ENCODE measurements around the gene CCDC78. TPM values are rescaled to one million over a fixed set of nuclear protein-coding genes. Genes with fewer than 3 reads are reported as not detected.

Gene CCDC78
- total RNA-seq, 1 experiment from 2014 or later = 22.9 TPM

DNA sequence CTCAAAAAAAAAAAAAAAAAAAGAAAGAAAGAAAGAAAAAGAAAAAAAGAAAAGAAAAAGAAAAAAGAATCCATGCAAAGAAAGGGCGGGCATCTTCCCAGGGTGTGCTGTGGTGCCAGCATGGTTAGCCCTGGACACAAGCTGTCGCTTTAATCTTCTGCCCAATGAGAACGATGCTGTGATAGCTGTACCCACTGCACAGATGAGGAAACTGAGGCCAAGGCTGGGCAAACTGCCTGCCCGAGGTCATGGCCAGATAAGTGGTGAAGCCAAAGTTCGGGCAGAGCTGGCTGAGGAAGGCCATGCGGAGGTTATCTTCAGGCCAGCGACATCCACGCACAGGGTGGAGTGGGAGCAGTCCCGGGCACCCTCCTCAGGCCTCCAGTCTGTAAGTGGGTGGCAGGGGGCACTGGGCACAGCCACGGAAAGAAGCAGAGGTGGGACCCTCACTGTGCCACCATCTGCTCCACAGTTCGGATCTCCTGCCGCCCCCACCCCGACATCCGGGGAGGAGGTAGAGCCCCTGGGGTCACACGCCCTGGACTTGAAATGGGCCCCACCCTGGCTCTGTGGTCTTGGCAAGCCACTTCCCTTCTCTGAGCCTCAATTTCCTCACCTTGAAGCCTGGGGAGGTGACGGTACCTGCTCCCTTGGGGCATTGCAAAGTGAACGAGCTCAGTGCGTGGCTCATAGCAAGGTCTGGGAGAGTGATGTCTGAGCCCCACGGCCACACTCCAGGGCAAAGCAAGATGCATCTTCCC lies 27.2 kb downstream of the CCDC78 start:
- ATAC-seq (no peak), DNase-seq (ENCODE audit: low read depth, low spot score) (no peak)
- Histone ChIP-seq H3K79me2 (ENCODE audit: insufficient read depth, low read length) (peaks cover 29% of the 10 kb centered on the region), H3K4me1 (ENCODE audit: control insufficient read depth in 1 of 2, insufficient read depth in 2 of 2, low read length in 2 of 2) (peaks cover 10 to 28% of the 10 kb centered on the region in 2 experiments), H3K27ac (ENCODE audit: low read depth, low read length) (no peak overlapping the region), H3K9me2 (ENCODE audit: insufficient read depth) (no peaks in the 10 kb centered on the region), H3K27me3 (ENCODE audit: insufficient read depth, low read length) (no peaks in the 10 kb centered on the region), H3K36me3 (ENCODE audit: control insufficient read depth in 1 of 2, insufficient read depth in 2 of 2, low read length in 2 of 2) (no peaks in the 10 kb centered on the region; a peak in 2 of 4 replicates), H2AFZ (ENCODE audit: low read depth, low read length, poor library complexity, severe bottlenecking) (no peak overlapping the region), H4K20me1 (ENCODE audit: insufficient read depth) (no peaks in the 10 kb centered on the region), H3K4me3 (replicated peaks in 1 of 2; ENCODE audit: low read depth in 1 of 2, low read length in 2 of 2) (no peak overlapping the region), H3K9ac (ENCODE audit: low read length) (no peak overlapping the region), H3K4me2 (ENCODE audit: low read length) (no peak overlapping the region), H3K9me3 (ENCODE audit: control insufficient read depth in 1 of 2, insufficient read depth in 1 of 2, low read depth in 1 of 2, low read length in 2 of 2) (no peaks in the 10 kb centered on the region)
- ChIA-PET POLR2A (no interaction called here), RAD21 (ENCODE audit: low non-redundant PET in 1 of 2, low total read pairs in 2 of 2, uncharacterized antibody in 2 of 2, unreplicated experiment in 2 of 2) (no interaction called here), CTCF (no interaction called here)
- intact Hi-C loops (cut with micrococcal nuclease) = no loop called here
- TF ChIP-seq SP1 (IDR thresholded peaks at IDR 0.05; ENCODE audit: low read depth) = no peak
- no peak for TF ChIP-seq ZFX (IDR thresholded peaks at IDR 0.05)
- TF ChIP-seq, protein P1, sequence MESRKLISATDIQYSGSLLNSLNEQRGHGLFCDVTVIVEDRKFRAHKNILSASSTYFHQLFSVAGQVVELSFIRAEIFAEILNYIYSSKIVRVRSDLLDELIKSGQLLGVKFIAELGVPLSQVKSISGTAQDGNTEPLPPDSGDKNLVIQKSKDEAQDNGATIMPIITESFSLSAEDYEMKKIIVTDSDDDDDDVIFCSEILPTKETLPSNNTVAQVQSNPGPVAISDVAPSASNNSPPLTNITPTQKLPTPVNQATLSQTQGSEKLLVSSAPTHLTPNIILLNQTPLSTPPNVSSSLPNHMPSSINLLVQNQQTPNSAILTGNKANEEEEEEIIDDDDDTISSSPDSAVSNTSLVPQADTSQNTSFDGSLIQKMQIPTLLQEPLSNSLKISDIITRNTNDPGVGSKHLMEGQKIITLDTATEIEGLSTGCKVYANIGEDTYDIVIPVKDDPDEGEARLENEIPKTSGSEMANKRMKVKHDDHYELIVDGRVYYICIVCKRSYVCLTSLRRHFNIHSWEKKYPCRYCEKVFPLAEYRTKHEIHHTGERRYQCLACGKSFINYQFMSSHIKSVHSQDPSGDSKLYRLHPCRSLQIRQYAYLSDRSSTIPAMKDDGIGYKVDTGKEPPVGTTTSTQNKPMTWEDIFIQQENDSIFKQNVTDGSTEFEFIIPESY (IDR thresholded peaks at IDR 0.05; ENCODE audit: extremely low read depth, insufficient replicate concordance, low read length) = no peak
- no peak for TF ChIP-seq EZH2phosphoT487 (IDR thresholded peaks at IDR 0.05; ENCODE audit: borderline replicate concordance)
- TF ChIP-seq POLR2A (IDR thresholded peaks at IDR 0.05; ENCODE audit: borderline replicate concordance, extremely low read depth, insufficient read depth, insufficient read length) = no peak
- no peak for TF ChIP-seq TCF7L2 (IDR thresholded peaks at IDR 0.05; ENCODE audit: borderline replicate concordance, extremely low read depth, insufficient read depth, insufficient read length)
- no TSS peak for BruUV-seq (replicated peaks)

Data from HCT116 (cell line).